HepG2 (cell line): ENCODE results near the gene C14orf132. TPM values are rescaled to one million over a fixed set of nuclear protein-coding genes. Genes with fewer than 3 reads are reported as not detected.

Experiments
- ATAC-seq: fragments of 200-7000 bp; cut with Tn5 transposase; 3 replicates; pipeline ENCODE4 v1.9.1; 2020; ENCODE audit warnings: mild to moderate bottlenecking, moderate library complexity
- BruUV-seq: library from RNA; stranded (reverse); fragments of 400-500 nt; replicated peaks from 2 replicates; lab custom pipeline; 2021; lab: Mats Ljungman, UMichigan
- CTCF ChIA-PET: fragments of 300-600 bp; formaldehyde crosslinking; extraction: SDS; loops from one replicate; lab custom pipeline; 2021; ENCODE audit warnings: low total read pairs, inconsistent platforms, low intra/inter-chr PET ratio; lab: Yijun Ruan, JAX
- POLR2A ChIA-PET: fragments of 350-600 bp; sonication (Branson Sonifier 250); formaldehyde crosslinking; loops from one replicate; lab custom pipeline; 2020; ENCODE audit warnings: antibody characterized with exemption, inconsistent platforms; lab: Yijun Ruan, JAX
- DNase-seq: peaks from one replicate; pipeline ENCODE4 v3.0.0-alpha.2; 2015; ENCODE audit warnings: low spot score
- FAIRE-seq: peaks from 3 replicates; lab custom pipeline; 2011; peaks lifted over from hg19 to GRCh38; lab: Jason Lieb, UNC
- H2AFZ ChIP-seq: one replicate; pipeline ENCODE4 v1.6.1; 2011; ENCODE audit warnings: low read length, inconsistent platforms
- H3K27ac ChIP-seq: fragments of 300-600 bp; 3 replicates; pipeline ENCODE4 v1.8.0; 2011; ENCODE audit warnings: mixed run types, mild to moderate bottlenecking, mixed read lengths, low read length, inconsistent platforms; ENCODE audit not compliant: insufficient read depth; ENCODE audit errors: extremely low read length
- H3K27me3 ChIP-seq, 2 experiments: fragments of 200-600 bp in 1 of 2; 2 replicates in 1 of 2; 3 replicates in 1 of 2; pipeline versions ENCODE4 v1.6.0 to v1.8.0; 2011; ENCODE audit warnings: low read length in 2 of 2, mild to moderate bottlenecking in 2 of 2, moderate library complexity in 2 of 2, inconsistent platforms in 1 of 2; ENCODE audit not compliant: insufficient read depth in 2 of 2, control insufficient read depth in 1 of 2
- H3K36me3 ChIP-seq, 2 experiments: fragments of 200-600 bp in 1 of 2; replicated peaks in 1 of 2; 2 replicates in 1 of 2; 3 replicates in 1 of 2; pipeline versions ENCODE4 v1.5.1 to v1.8.0; 2011; ENCODE audit warnings: low read length in 2 of 2, inconsistent platforms in 1 of 2; ENCODE audit not compliant: insufficient read depth in 2 of 2, control insufficient read depth in 1 of 2
- H3K4me1 ChIP-seq: 2 replicates; pipeline ENCODE4 v1.5.1; 2012; ENCODE audit warnings: low read length, inconsistent platforms; ENCODE audit not compliant: insufficient read depth
- H3K4me2 ChIP-seq: 2 replicates; pipeline ENCODE4 v1.6.0; 2011; ENCODE audit warnings: low read depth, low read length, inconsistent platforms
- H3K4me3 ChIP-seq, 3 experiments: fragments of 200-600 bp in 1 of 3; sonication (generic), shearing (Covaris generic) in 1 of 3; replicated peaks in 1 of 3; 2 replicates each; pipeline ENCODE4 v1.5.1; 2011 to 2016; ENCODE audit warnings: low read length in 3 of 3, inconsistent platforms in 2 of 3, low read depth in 2 of 3, mild to moderate bottlenecking in 2 of 3, control low read depth in 1 of 3, mixed read lengths in 1 of 3; ENCODE audit not compliant: insufficient read depth in 1 of 3
- H3K79me2 ChIP-seq: one replicate; pipeline ENCODE4 v1.6.1; 2011; ENCODE audit warnings: low read length, inconsistent platforms; ENCODE audit not compliant: insufficient read depth
- H3K9ac ChIP-seq: 2 replicates; pipeline ENCODE4 v1.6.0; 2011; ENCODE audit warnings: mild to moderate bottlenecking, low read depth, low read length, inconsistent platforms; ENCODE audit not compliant: insufficient read depth
- H3K9me3 ChIP-seq: 2 replicates; pipeline ENCODE4 v1.5.1; 2012; ENCODE audit warnings: mild to moderate bottlenecking, low read length
- H4K20me1 ChIP-seq: 2 replicates; pipeline ENCODE4 v1.6.0; 2011; ENCODE audit warnings: inconsistent platforms, mild to moderate bottlenecking, low read length, moderate library complexity; ENCODE audit not compliant: insufficient read depth
- ARHGAP35 ChIP-seq: sonication (generic); formaldehyde crosslinking; IDR thresholded peaks from 2 replicates; pipeline ENCODE4 v1.9.0; 2022; ENCODE audit warnings: mild to moderate bottlenecking, inconsistent platforms, moderate library complexity, missing genetic modification reagents, borderline replicate concordance
- CBX2 ChIP-seq, 2 experiments: fragments of 200-600 bp in 1 of 2; sonication (generic); formaldehyde crosslinking in 1 of 2; IDR thresholded peaks; 2 replicates each; pipeline versions ENCODE4 v1.7.0 to v1.8.1; 2018 to 2022; ENCODE audit warnings: low read depth in 2 of 2, low read length in 1 of 2, mild to moderate bottlenecking in 1 of 2, missing genetic modification reagents in 1 of 2
- E2F5 ChIP-seq: sonication (generic); formaldehyde crosslinking; conservative IDR thresholded peaks from 2 replicates; pipeline ENCODE4 v1.4.0; 2020; ENCODE audit warnings: missing genetic modification reagents
- HCFC1 ChIP-seq: fragments of 150-350 bp; IDR thresholded peaks from 2 replicates; pipeline ENCODE4 v1.6.1; 2014; ENCODE audit warnings: low read depth, low read length
- HNRNPK ChIP-seq: fragments of 200-400 bp; formaldehyde crosslinking; IDR thresholded peaks from 2 replicates; pipeline ENCODE4 v1.6.1; 2018; ENCODE audit warnings: low read length, low read depth, moderate library complexity, mild to moderate bottlenecking; ENCODE audit not compliant: poor library complexity, severe bottlenecking
- JUND ChIP-seq: sonication (generic); formaldehyde crosslinking; IDR thresholded peaks from 2 replicates; pipeline ENCODE4 v1.8.0; 2022; ENCODE audit warnings: mild to moderate bottlenecking, missing genetic modification reagents
- KDM5B ChIP-seq: sonication (generic); formaldehyde crosslinking; IDR thresholded peaks from 2 replicates; pipeline ENCODE4 v1.4.0; 2020; ENCODE audit warnings: missing genetic modification reagents, mild to moderate bottlenecking, borderline replicate concordance
- PAF1 ChIP-seq: IDR thresholded peaks from 2 replicates; pipeline ENCODE4 v1.6.1; 2016; ENCODE audit warnings: missing genetic modification reagents, missing compliant biosample characterization
- RFX3 ChIP-seq: IDR thresholded peaks from 2 replicates; pipeline ENCODE4 v1.6.1; 2016; ENCODE audit warnings: missing biosample characterization, missing genetic modification reagents
- SNRNP70 ChIP-seq: fragments of 200-400 bp; formaldehyde crosslinking; IDR thresholded peaks from 2 replicates; pipeline ENCODE4 v1.6.1; 2017; ENCODE audit warnings: mild to moderate bottlenecking, low read depth, low read length, moderate library complexity
- SPEN ChIP-seq: sonication (generic); formaldehyde crosslinking; IDR thresholded peaks from 2 replicates; pipeline ENCODE4 v1.5.1; 2020; ENCODE audit warnings: low read depth, mild to moderate bottlenecking, missing genetic modification reagents
- XRCC5 ChIP-seq: fragments of 200-400 bp; formaldehyde crosslinking; optimal IDR thresholded peaks from 2 replicates; pipeline ENCODE3; 2017; ENCODE audit warnings: mild to moderate bottlenecking, low read length
- ZFP36L2 ChIP-seq: sonication (generic); formaldehyde crosslinking; IDR thresholded peaks from 2 replicates; pipeline ENCODE4 v1.4.0; 2020; ENCODE audit warnings: missing genetic modification reagents
- ZMYM2 ChIP-seq: sonication (generic); formaldehyde crosslinking; IDR thresholded peaks from 2 replicates; pipeline ENCODE4 v1.8.0; 2022; ENCODE audit warnings: mild to moderate bottlenecking, missing genetic modification reagents
- ZNF12 ChIP-seq: sonication (generic); formaldehyde crosslinking; IDR thresholded peaks from 2 replicates; pipeline ENCODE4 v1.5.0; 2020; ENCODE audit warnings: missing genetic modification reagents
- ZNF24 ChIP-seq: fragments of 450-650 bp; IDR thresholded peaks from 2 replicates; pipeline ENCODE4 v1.6.1; 2017; ENCODE audit warnings: antibody characterized with exemption, mild to moderate bottlenecking
- ZNF839 ChIP-seq: sonication (generic); formaldehyde crosslinking; IDR thresholded peaks from 2 replicates; pipeline ENCODE4 v1.4.0; 2020; ENCODE audit warnings: missing genetic modification reagents, mild to moderate bottlenecking, borderline replicate concordance
- WGBS: methylation state at CpG from one replicate; pipeline ENCODE4 v1.1.6; 2017; ENCODE audit warnings: low lambda C conversion rate; 5-methylcytosine and 5-hydroxymethylcytosine counted together
- in situ Hi-C: cut with HindIII; loops from 2 replicates; pipeline ENCODE4 v1.10.0; 2017; ENCODE audit warnings: low pct_unique_long_range_greater_than_20kb; ENCODE audit not compliant: extremely low pct_ligation_motif_present
- intact Hi-C: fragments of 100-400 bp; cut with micrococcal nuclease; formaldehyde crosslinking; loops from one replicate; pipeline ENCODE4 v1.10.0; 2022; ENCODE audit not compliant: unreplicated experiment
- polyA plus RNA-seq, 8 experiments: library from polyadenylated mRNA; depleted of rRNA in 3 of 8; stranded (reverse) in 7 of 8; unstranded in 1 of 8; fragments of >200 nt; fragmentation: Illumina TruSeq in 4 of 8; extraction: Trizol in 4 of 8; gene quantifications; 2 replicates each; pipeline versions ENCODE4 v1.2.1 to v1.2.3, GENCODE V29; 2011 to 2016; ENCODE audit warnings: low read depth in 4 of 8, missing spikeins in 1 of 8, mixed read lengths in 1 of 8; ENCODE audit not compliant: insufficient read depth in 1 of 8
- total RNA-seq, 5 experiments: library from RNA; depleted of rRNA; stranded (reverse); fragments of >200 nt; fragmentation: Illumina TruSeq; extraction: Trizol; gene quantifications; 2 replicates each; pipeline ENCODE4 v1.2.3, GENCODE V29; 2016; ENCODE audit warnings: low read depth in 1 of 5
- TF ChIP-seq, protein P1 (sequence below): sonication (generic); formaldehyde crosslinking; IDR thresholded peaks from 2 replicates; pipeline ENCODE4 v1.4.0; 2020; ENCODE audit warnings: missing genetic modification reagents
- TF ChIP-seq, protein P2 (sequence below): conservative IDR thresholded peaks from 2 replicates; pipeline ENCODE4 v1.6.1; 2018; ENCODE audit warnings: missing genetic modification reagents

C14orf132 gene
- total and polyA plus RNA-seq, 2 of the 13 experiments (the other 11 are each of a cell fraction or from before 2014, with no cell fraction given): 0.13 to 0.15 TPM

GRCh38 chr14:96053248-96053599 is 14.1 kb downstream of the C14orf132 start (continued):
- TF ChIP-seq RFX3 (CRISPR knock-in tag): no peak
- TF ChIP-seq HNRNPK: no peak
- no peak for TF ChIP-seq KDM5B (CRISPR knock-in tag)
- TF ChIP-seq ZNF12 (CRISPR knock-in tag): no peak
- TF ChIP-seq ZNF839 (CRISPR knock-in tag): no peak
- TF ChIP-seq, all 625 proteins: peak for 0

GRCh38 chr14:96053600-96054381 is 14.6 kb downstream of the C14orf132 start:
- FAIRE-seq: no peak
- ChIA-PET POLR2A (no interaction called here), CTCF (no interaction called here)
- no peaks in the 10 kb centered on the region for H3K36me3 ChIP-seq
- H3K27me3 ChIP-seq: peaks cover 0 to 7% of the 10 kb centered on the region in 2 experiments; a peak in 1 of 5 replicates
- no peak for ATAC-seq
- H3K79me2 ChIP-seq: no peaks in the 10 kb centered on the region
- 39% methylated on average over 10 of the region's 13 CpGs for WGBS
- TF ChIP-seq ZFP36L2 (CRISPR knock-in tag) (no peak), SPEN (CRISPR knock-in tag) (no peak), HCFC1 (no peak), ZMYM2 (CRISPR knock-in tag) (no peak), ZNF24 (no peak), CBX2 (IDR thresholded peaks at IDR 0.05; ENCODE audit: low read depth, low read length) (no peak), CBX2 (CRISPR knock-in tag; IDR thresholded peaks at IDR 0.05; ENCODE audit: low read depth) (no peak), JUND (CRISPR knock-in tag) (no peak), SNRNP70 (no peak), PAF1 (no peak), ARHGAP35 (CRISPR knock-in tag) (no peak), XRCC5 (no peak), E2F5 (CRISPR knock-in tag) (no peak)
- TF ChIP-seq, protein P1, sequence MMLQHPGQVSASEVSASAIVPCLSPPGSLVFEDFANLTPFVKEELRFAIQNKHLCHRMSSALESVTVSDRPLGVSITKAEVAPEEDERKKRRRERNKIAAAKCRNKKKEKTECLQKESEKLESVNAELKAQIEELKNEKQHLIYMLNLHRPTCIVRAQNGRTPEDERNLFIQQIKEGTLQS (CRISPR knock-in tag): no peak
- TF ChIP-seq, protein P2, sequence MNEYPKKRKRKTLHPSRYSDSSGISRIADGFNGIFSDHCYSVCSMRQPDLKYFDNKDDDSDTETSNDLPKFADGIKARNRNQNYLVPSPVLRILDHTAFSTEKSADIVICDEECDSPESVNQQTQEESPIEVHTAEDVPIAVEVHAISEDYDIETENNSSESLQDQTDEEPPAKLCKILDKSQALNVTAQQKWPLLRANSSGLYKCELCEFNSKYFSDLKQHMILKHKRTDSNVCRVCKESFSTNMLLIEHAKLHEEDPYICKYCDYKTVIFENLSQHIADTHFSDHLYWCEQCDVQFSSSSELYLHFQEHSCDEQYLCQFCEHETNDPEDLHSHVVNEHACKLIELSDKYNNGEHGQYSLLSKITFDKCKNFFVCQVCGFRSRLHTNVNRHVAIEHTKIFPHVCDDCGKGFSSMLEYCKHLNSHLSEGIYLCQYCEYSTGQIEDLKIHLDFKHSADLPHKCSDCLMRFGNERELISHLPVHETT (CRISPR knock-in tag): no peak
- no peak overlapping the region for H3K27ac ChIP-seq
- no peak overlapping the region for H2AFZ ChIP-seq
- no TSS peak for BruUV-seq
- intact Hi-C loops: no loop called here
- H3K9ac ChIP-seq: no peak overlapping the region
- H3K4me1 ChIP-seq: no peaks in the 10 kb centered on the region
- in situ Hi-C loops: no loop called here
- H3K4me2 ChIP-seq: no peak overlapping the region
- H3K4me3 ChIP-seq: no peak overlapping the region
- no peaks in the 10 kb centered on the region for H3K9me3 ChIP-seq
- no peaks in the 10 kb centered on the region for H4K20me1 ChIP-seq
- no peak for DNase-seq
